HCT116 (cell line): ENCODE results near the gene AAMP. TPM values are rescaled to one million over a fixed set of nuclear protein-coding genes. Genes with fewer than 3 reads are reported as not detected.

ENCODE experiments used
- ATAC-seq: fragments of 200-7000 bp; cut with Tn5 transposase; 2 replicates; pipeline ENCODE4 v1.9.1; 2020; ENCODE audit warnings: mild to moderate bottlenecking, moderate library complexity
- BruUV-seq: library from RNA; stranded (reverse); fragments of 400-500 nt; replicated peaks from 2 replicates; lab custom pipeline; 2021; lab: Mats Ljungman, UMichigan
- CTCF ChIA-PET: fragments of 300-600 bp; sonication (Branson Sonifier 250); formaldehyde crosslinking; loops from one replicate; lab custom pipeline; 2021; ENCODE audit warnings: antibody characterized with exemption; lab: Charles Lee
- POLR2A ChIA-PET: fragments of 300-600, 350-600 bp; sonication (Branson Sonifier 250); formaldehyde crosslinking; loops from one replicate; lab custom pipeline; 2021; ENCODE audit warnings: antibody characterized with exemption; lab: Charles Lee
- RAD21 ChIA-PET, 2 experiments: fragments of 300-600 bp; sonication (Branson Sonifier 250); formaldehyde crosslinking; loops; one replicate each; lab custom pipeline; 2023; ENCODE audit warnings: low total read pairs in 2 of 2; ENCODE audit not compliant: uncharacterized antibody in 2 of 2, unreplicated experiment in 2 of 2, low non-redundant PET in 1 of 2; lab: Charles Lee
- DNase-seq: peaks from one replicate; pipeline ENCODE4 v3.0.0-alpha.2; 2010; ENCODE audit warnings: low read depth, low spot score
- H2AFZ ChIP-seq: fragments of 200-600 bp; shearing (Covaris generic), sonication (generic); 2 replicates; pipeline ENCODE4 v1.6.1; 2017; ENCODE audit warnings: low read depth, mixed run types, mixed read lengths, antibody characterized with exemption, low read length; ENCODE audit not compliant: poor library complexity, severe bottlenecking
- H3K27ac ChIP-seq: 2 replicates; pipeline ENCODE4 v1.5.1; 2012; ENCODE audit warnings: low read depth, low read length
- H3K27me3 ChIP-seq: fragments of 200-600 bp; sonication (generic); 2 replicates; pipeline ENCODE4 v1.6.1; 2016; ENCODE audit warnings: mixed run types, low read length, mixed read lengths; ENCODE audit not compliant: insufficient read depth
- H3K36me3 ChIP-seq, 2 experiments: fragments of 200-500 bp in 1 of 2; fragments of 200-600 bp in 1 of 2; sonication (Bioruptor generic) in 1 of 2; sonication (generic) in 1 of 2; 2 replicates each; pipeline versions ENCODE4 v1.5.1 to v1.6.1; 2014 to 2016; ENCODE audit warnings: low read length in 2 of 2, inconsistent platforms in 1 of 2, mixed read lengths in 1 of 2, mixed run types in 1 of 2; ENCODE audit not compliant: insufficient read depth in 2 of 2, control insufficient read depth in 1 of 2
- H3K4me1 ChIP-seq, 2 experiments: fragments of 200-600 bp in 1 of 2; sonication (generic) in 1 of 2; 2 replicates each; pipeline versions ENCODE4 v1.5.1 to v1.6.1; 2012 to 2017; ENCODE audit warnings: low read length in 2 of 2, inconsistent platforms in 1 of 2, mild to moderate bottlenecking in 1 of 2, mixed read lengths in 1 of 2, mixed run types in 1 of 2, moderate library complexity in 1 of 2; ENCODE audit not compliant: insufficient read depth in 2 of 2, control insufficient read depth in 1 of 2
- H3K4me2 ChIP-seq: fragments of 200-600 bp; sonication (generic); 2 replicates; pipeline ENCODE4 v1.6.1; 2017; ENCODE audit warnings: mixed run types, low read length, mixed read lengths
- H3K4me3 ChIP-seq, 2 experiments: fragments of 200-600 bp in 1 of 2; sonication (generic) in 1 of 2; replicated peaks in 1 of 2; 2 replicates each; pipeline ENCODE4 v1.5.1; 2011 to 2016; ENCODE audit warnings: low read length in 2 of 2, control low read depth in 1 of 2, low read depth in 1 of 2, mild to moderate bottlenecking in 1 of 2, mixed read lengths in 1 of 2, mixed run types in 1 of 2
- H3K79me2 ChIP-seq: fragments of 200-600 bp; sonication (generic); 2 replicates; pipeline ENCODE4 v1.6.1; 2017; ENCODE audit warnings: mild to moderate bottlenecking, mixed run types, low read length, moderate library complexity, mixed read lengths; ENCODE audit not compliant: insufficient read depth
- H3K9ac ChIP-seq: fragments of 200-600 bp; sonication (generic); 2 replicates; pipeline ENCODE4 v1.6.1; 2016; ENCODE audit warnings: low read length, mixed read lengths
- H3K9me2 ChIP-seq: fragments of 200-600 bp; sonication (generic), shearing (Covaris generic); 2 replicates; pipeline ENCODE4 v1.6.1; 2017; ENCODE audit warnings: mixed run types, mild to moderate bottlenecking, moderate library complexity; ENCODE audit not compliant: insufficient read depth
- H3K9me3 ChIP-seq, 2 experiments: fragments of 200-500 bp in 1 of 2; fragments of 200-600 bp in 1 of 2; sonication (Bioruptor generic) in 1 of 2; sonication (generic) in 1 of 2; 2 replicates each; pipeline ENCODE4 v1.6.1; 2014 to 2017; ENCODE audit warnings: low read length in 2 of 2, mixed read lengths in 2 of 2, inconsistent platforms in 1 of 2, low read depth in 1 of 2, mild to moderate bottlenecking in 1 of 2, mixed run types in 1 of 2, moderate library complexity in 1 of 2; ENCODE audit not compliant: control insufficient read depth in 1 of 2, insufficient read depth in 1 of 2
- H4K20me1 ChIP-seq: fragments of 200-600 bp; sonication (generic), shearing (Covaris generic); 2 replicates; pipeline ENCODE4 v1.6.1; 2017; ENCODE audit warnings: mixed run types, mild to moderate bottlenecking, moderate library complexity; ENCODE audit not compliant: insufficient read depth
- ATF3 ChIP-seq: IDR thresholded peaks from 2 replicates; pipeline ENCODE4 v1.6.1; 2012
- CBX3 ChIP-seq: IDR thresholded peaks from 2 replicates; pipeline ENCODE4 v1.6.1; 2012; ENCODE audit warnings: low read depth
- CEBPB ChIP-seq: IDR thresholded peaks from 2 replicates; pipeline ENCODE4 v1.6.1; 2012; ENCODE audit warnings: low read depth
- EGR1 ChIP-seq: IDR thresholded peaks from 2 replicates; pipeline ENCODE4 v1.6.1; 2012; ENCODE audit warnings: low read depth
- EZH2phosphoT487 ChIP-seq: fragments of 200-600 bp; IDR thresholded peaks from 2 replicates; pipeline ENCODE4 v1.6.1; 2018; ENCODE audit warnings: antibody characterized with exemption, borderline replicate concordance
- FOSL1 ChIP-seq: IDR thresholded peaks from 2 replicates; pipeline ENCODE4 v1.6.1; 2012; ENCODE audit warnings: low read depth
- JUND ChIP-seq: IDR thresholded peaks from 2 replicates; pipeline ENCODE4 v1.6.1; 2012
- RAD21 ChIP-seq: IDR thresholded peaks from 2 replicates; pipeline ENCODE4 v1.6.1; 2012; ENCODE audit warnings: low read depth, mild to moderate bottlenecking
- REST ChIP-seq: IDR thresholded peaks from 2 replicates; pipeline ENCODE4 v1.6.1; 2012; ENCODE audit warnings: low read depth
- ZFX ChIP-seq: fragments of 450-650 bp; IDR thresholded peaks from 2 replicates; pipeline ENCODE4 v1.6.1; 2017
- ZNF274 ChIP-seq: fragments of 200-500 bp; sonication (Bioruptor generic); IDR thresholded peaks from 2 replicates; pipeline ENCODE4 v1.6.1; 2014; ENCODE audit warnings: mild to moderate bottlenecking, low read depth, low read length, inconsistent platforms
- intact Hi-C: fragments of 100-400 bp; cut with micrococcal nuclease; formaldehyde crosslinking; loops from 2 replicates; pipeline ENCODE4 v1.10.0; 2022
- total RNA-seq: library from RNA; stranded (reverse); gene quantifications from one replicate; pipeline ENCODE4 v1.2.1, GENCODE V29; 2021; ENCODE audit not compliant: unreplicated experiment

The AAMP gene
- total RNA-seq, 1 experiment from 2014 or later, result 111 TPM

GRCh38 chr2:218234521-218234920, 35.4 kb downstream of the AAMP start:
- H3K36me3 ChIP-seq, result peaks cover 57 to 58% of the 10 kb centered on the region in 2 experiments
- no peak for DNase-seq
- H3K4me2 ChIP-seq, result no peak overlapping the region
- H3K9ac ChIP-seq, result no peak overlapping the region
- ChIA-PET RAD21 (no interaction called here), CTCF (no interaction called here), POLR2A (no interaction called here)
- H3K4me1 ChIP-seq, result peaks cover 16% of the 10 kb centered on the region in 2 experiments
- BruUV-seq, result no TSS peak
- peaks cover 25% of the 10 kb centered on the region for H3K79me2 ChIP-seq
- no peaks in the 10 kb centered on the region for H3K27me3 ChIP-seq
- H3K9me2 ChIP-seq, result no peaks in the 10 kb centered on the region
- no peaks in the 10 kb centered on the region for H3K9me3 ChIP-seq
- ATAC-seq, result no peak
- no peak overlapping the region for H3K4me3 ChIP-seq
- intact Hi-C loops, result no loop called here
- H4K20me1 ChIP-seq, result no peaks in the 10 kb centered on the region
- H3K27ac ChIP-seq, result no peak overlapping the region
- H2AFZ ChIP-seq, result no peak overlapping the region
- TF ChIP-seq ATF3 (no peak), CBX3 (no peak), EGR1 (no peak), ZFX (no peak), RAD21 (no peak), EZH2phosphoT487 (no peak), FOSL1 (no peak)

GRCh38 chr2:218233543-218233942, 36.4 kb downstream of the AAMP start:
- ChIA-PET POLR2A (no interaction called here), RAD21 (no interaction called here), CTCF (no interaction called here)
- Histone ChIP-seq H3K9me3 (no peaks in the 10 kb centered on the region), H3K9ac (no peak overlapping the region), H3K4me3 (no peak overlapping the region), H3K79me2 (peaks cover 33% of the 10 kb centered on the region), H3K27me3 (no peaks in the 10 kb centered on the region), H3K27ac (no peak overlapping the region), H2AFZ (no peak overlapping the region), H4K20me1 (no peaks in the 10 kb centered on the region), H3K9me2 (no peaks in the 10 kb centered on the region), H3K36me3 (peaks cover 53 to 57% of the 10 kb centered on the region in 2 experiments), H3K4me2 (no peak overlapping the region), H3K4me1 (peaks cover 25 to 26% of the 10 kb centered on the region in 2 experiments)
- no TSS peak for BruUV-seq
- no peak for TF ChIP-seq JUND
- TF ChIP-seq ZNF274, result no peak
- no peak for TF ChIP-seq CEBPB
- TF ChIP-seq REST, result no peak
- TF ChIP-seq CBX3, result no peak
- ATAC-seq (no peak), DNase-seq (no peak)
- intact Hi-C loops, result no loop called here
